SKM-1 treated with dmso at 0.1 percent for 144 hours (cell line): ENCODE results near the gene TCEA2.
"Not testable (repeated sequence)": the region's sequence is repeated elsewhere in the genome, so short reads cannot be mapped to it uniquely, and the experiment has no call there.

Experiments
- DNase-seq: peaks from one replicate; lab custom pipeline; 2025; ENCODE audit not compliant: unreplicated experiment; lab: John Stamatoyannopoulos, UW

TCEA2 gene

GRCh38 chr20:64076061-64076997, 13.3 kb downstream of the TCEA2 start:
- DNase-seq, result no peak

DNA sequence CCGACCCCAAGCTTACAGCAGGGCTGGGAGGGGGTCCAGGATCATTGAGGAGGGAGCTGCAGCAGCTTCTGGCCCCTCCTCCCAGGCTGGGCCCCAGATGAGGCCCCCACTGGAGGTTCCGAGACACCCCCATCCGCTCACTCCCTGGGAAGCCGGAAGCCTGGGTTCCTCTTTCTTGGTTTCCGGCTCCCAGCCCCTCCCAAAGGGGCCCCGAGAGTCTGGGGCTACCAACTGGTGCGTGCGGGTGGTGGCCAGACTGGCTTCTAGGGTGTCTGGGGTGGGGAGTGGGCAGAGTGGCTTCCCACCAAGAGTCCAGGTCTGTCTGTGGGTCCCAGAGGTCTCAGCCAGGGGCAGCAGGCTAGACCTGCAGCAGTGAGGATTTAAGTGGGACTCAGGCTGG, 14.1 kb downstream of the TCEA2 start:
- DNase-seq, result peak; percentile 74

GRCh38 chr20:64077541-64077875, 14.5 kb downstream of the TCEA2 start:
- DNase-seq, result no peak

GRCh38 chr20:64077876-64078551, 15.0 kb downstream of the TCEA2 start:
- DNase-seq, result peak; percentile 79

DNA sequence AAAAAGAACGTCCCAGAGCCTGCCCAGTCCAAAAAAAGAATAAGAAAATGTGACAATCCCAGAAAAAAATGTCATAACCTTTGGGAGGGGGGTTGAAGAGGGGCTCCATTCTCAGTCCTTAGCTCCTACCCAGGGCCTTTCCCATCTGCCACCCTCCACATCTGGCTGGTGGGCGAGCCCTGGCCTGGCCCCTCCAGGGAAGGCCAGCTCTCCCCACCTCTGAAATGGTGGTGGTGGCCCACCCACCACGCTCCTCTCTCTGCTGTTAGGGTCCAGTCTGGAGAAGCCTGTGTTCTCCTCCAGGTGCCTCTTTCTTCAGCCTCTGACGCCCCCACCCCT, 15.9 kb downstream of the TCEA2 start:
- no peak for DNase-seq

GRCh38 chr20:64079273-64080012, 16.4 kb downstream of the TCEA2 start, which contains the start of gene RGS19:
Gene RGS19 (minus strand): TSS chr20:64079518. CDS start chr20:64076886, 2,632 bp downstream.
- peak; percentile 92 for DNase-seq

GRCh38 chr20:64080013-64080812, 17.2 kb downstream of the TCEA2 start, which contains the start of gene OPRL1:
Gene OPRL1 (plus strand): TSS chr20:64080082. CDS start chr20:64092721, 12,639 bp downstream.
- no peak for DNase-seq

DNA sequence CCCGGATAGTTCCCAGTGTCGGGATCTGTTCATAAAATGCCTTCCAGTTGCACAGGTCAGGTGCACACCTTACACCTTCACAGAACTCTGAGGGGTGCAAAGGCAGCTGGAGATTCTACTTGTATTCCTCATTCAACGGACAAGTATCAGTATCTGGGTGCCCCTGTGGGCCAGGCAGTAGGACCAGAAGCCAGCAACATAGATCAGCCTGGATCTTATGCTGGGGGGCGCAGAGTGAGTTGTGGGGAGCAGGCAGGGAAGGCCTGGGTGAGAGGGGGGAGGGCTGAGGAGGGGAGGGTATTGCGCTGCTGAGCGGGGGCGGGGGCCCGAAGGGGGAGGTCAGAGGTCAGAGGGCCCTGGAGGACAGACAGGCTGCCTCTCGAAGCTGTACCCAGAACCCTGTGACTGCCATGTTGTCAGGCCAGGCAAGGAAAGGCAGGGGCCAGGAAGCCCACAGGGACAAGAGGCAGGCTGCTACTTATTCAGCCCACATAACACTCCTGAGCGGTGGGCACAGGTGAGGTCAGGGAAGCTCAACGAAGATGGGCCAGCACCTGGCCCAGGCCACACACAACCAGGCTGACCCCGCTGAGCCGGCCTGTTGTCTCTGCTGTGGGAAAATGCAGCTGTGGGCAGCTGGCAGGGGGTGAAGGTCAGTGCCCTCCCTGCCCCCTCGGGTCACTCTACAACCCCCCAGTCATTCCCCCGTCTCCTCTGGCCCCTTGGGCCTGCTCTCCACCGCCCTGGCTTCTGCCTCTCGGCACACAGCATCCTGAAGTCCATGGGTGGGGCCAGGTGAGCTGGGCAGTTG, 18.0 kb downstream of the TCEA2 start:
- no peak for DNase-seq

- DNase-seq, result no peak
Observed at GRCh38 chr20:64081624-64081964, 18.6 kb downstream of the TCEA2 start.

- DNase-seq, result no peak
Observed at GRCh38 chr20:64082126-64082731, 19.2 kb downstream of the TCEA2 start.

DNA sequence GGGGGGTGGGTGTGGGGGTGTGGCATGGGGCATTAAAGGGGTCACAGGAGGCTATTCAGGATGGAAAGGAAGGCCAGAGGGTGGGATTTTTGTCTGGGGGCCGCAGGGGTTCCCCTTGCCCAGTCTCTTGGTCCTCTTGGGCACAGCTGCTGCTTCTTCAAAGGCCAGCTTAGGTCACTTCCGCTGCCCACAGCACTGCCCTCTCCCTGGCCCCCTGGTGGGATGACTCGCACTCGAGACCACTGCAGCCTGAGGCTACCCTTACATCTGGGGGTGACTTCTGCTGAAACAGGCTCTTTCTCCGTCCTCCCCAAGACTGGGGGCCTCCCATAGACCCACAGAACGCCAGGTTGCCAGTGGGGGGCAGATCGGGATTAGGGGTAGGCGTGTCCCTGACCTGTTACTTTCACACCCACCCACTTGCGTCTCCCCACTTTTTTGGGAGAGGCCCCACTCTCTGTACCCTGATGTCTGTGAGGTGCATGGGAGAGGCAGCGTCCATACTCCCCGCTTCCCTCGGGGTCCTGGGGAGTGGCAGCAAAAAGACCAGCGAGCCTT, 19.9 kb downstream of the TCEA2 start:
- no peak for DNase-seq

GRCh38 chr20:64083378-64083803, 20.4 kb downstream of the TCEA2 start:
- peak; percentile 68 for DNase-seq

- DNase-seq, result no peak
Observed at GRCh38 chr20:64083804-64084684, 21.0 kb downstream of the TCEA2 start, which contains the start of gene LKAAEAR1. Gene LKAAEAR1 (minus strand): TSS chr20:64084398. CDS start chr20:64084219, 179 bp downstream.

GRCh38 chr20:64084685-64085152, 21.7 kb downstream of the TCEA2 start:
- DNase-seq, result no peak

DNA sequence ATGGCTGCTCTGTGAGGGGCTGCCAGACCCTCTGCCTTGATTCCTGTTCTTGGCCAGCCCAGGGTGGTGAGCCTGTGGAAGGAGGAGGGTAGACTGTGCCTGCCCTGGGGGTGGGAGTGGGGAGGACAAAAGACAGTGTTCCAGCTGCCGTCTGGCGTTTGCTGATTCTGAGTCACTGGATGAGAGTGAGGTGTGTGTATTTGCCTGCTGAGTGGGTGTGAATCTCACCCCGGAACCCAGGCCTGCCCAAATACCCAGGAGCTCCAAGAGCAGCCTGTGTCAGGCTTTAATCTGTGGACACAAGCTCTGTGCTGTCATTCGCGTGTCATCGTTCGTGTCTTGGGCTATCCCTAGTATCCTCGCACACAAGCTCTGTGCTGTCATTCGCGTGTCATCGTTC, 23.8 kb downstream of the TCEA2 start:
- DNase-seq, result no peak

DNA sequence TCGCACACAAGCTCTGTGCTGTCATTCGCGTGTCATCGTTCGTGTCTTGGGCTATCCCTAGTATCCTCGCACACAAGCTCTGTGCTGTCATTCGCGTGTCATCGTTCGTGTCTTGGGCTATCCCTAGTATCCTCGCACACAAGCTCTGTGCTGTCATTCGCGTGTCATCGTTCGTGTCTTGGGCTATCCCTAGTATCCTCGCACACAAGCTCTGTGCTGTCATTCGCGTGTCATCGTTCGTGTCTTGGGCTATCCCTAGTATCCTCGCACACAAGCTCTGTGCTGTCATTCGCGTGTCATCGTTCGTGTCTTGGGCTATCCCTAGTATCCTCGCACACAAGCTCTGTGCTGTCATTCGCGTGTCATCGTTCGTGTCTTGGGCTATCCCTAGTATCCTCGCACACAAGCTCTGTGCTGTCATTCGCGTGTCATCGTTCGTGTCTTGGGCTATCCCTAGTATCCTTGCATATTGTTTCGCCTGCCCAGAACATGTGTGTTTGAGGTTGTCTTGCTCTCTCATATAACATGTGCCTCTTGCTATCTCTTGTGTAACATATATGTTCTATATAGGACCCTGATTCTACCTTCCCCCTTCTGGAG, 24.3 kb downstream of the TCEA2 start:
- DNase-seq, result not testable (repeated sequence)

- DNase-seq, result not testable (repeated sequence)
Observed at GRCh38 chr20:64088586-64088985, 25.6 kb downstream of the TCEA2 start.

- DNase-seq, result no peak
Observed at GRCh38 chr20:64090165-64090564, 27.2 kb downstream of the TCEA2 start.
